Activated CD4-positive, alpha-beta T cell treated with anti-CD3 and anti-CD28 coated beads, Interleukin-2, amount 50 U/mL, for 48 hours (primary cell): ENCODE data around the gene PTGIR.

Source experiments
- DNase-seq, 2 experiments: peaks; one replicate each; pipeline ENCODE4 v3.0.0-alpha.2; 2020

The PTGIR gene, protein sequence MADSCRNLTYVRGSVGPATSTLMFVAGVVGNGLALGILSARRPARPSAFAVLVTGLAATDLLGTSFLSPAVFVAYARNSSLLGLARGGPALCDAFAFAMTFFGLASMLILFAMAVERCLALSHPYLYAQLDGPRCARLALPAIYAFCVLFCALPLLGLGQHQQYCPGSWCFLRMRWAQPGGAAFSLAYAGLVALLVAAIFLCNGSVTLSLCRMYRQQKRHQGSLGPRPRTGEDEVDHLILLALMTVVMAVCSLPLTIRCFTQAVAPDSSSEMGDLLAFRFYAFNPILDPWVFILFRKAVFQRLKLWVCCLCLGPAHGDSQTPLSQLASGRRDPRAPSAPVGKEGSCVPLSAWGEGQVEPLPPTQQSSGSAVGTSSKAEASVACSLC

GRCh38 chr19:46624958-46625661 lies at the start of gene PTGIR:
TSS of gene PTGIR (minus strand) at chr19:46625089. CDS start at chr19:46624225, 864 bp downstream.
- DNase-seq: peak; percentile 66 to 76

- DNase-seq: no peak
Measured at GRCh38 chr19:46670813-46671212, 45.9 kb upstream of the PTGIR start.

- DNase-seq: no peak
Measured at GRCh38 chr19:46668662-46669061, 43.8 kb upstream of the PTGIR start.

GRCh38 chr19:46665072-46665471 lies 40.2 kb upstream of the PTGIR start:
- DNase-seq: no peak

GRCh38 chr19:46661735-46662592 lies 37.1 kb upstream of the PTGIR start:
- DNase-seq: peak; percentile 79 to 83

DNA sequence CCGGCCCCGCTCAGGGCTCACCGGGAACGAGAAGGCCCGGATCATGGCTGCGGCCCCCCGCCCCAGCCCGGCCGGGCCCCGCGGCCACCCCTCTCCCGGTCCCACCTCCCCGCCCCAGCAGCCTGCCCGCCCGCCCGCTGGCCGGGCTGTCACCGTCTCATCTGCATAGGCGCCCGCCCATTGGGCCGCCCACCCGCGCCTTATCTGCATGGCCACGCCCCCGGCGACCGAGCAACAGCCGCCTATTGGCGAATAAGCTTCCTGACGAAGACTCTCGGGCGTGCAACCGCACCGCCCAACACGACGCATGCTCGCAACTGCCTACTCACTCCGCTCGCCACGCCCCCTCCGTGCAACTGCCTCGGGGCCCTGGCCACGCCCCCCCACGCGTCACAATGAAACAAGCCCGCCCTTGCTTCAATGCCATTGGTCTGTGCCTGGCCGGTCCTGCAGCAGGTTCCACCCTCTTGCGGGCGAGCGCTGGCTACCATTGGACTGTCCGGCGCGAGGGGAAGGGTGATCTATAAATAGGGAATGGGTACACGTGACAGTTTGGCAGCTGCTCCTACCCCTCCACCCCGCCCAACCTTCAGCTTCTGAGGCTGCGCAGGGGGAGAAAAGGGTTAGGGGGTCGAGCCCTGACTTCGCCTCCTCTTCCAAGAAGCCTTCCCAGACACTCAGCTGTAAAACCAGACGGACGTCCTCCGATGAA lies 36.3 kb upstream of the PTGIR start, which contains the start of gene DACT3:
DACT3 (minus strand) TSS at position 163 of the 712 bp plus-strand sequence; CDS start at position 45, 118 bp downstream.
- DNase-seq: peak; percentile 100

- DNase-seq: peak in 1 of 2 experiments; percentile 27
Measured at GRCh38 chr19:46660551-46661019, 35.7 kb upstream of the PTGIR start.

GRCh38 chr19:46660008-46660517 lies 35.2 kb upstream of the PTGIR start:
- peak; percentile 9 to 20 for DNase-seq

- DNase-seq: peak; percentile 13 to 17
Measured at GRCh38 chr19:46659151-46660007, 34.5 kb upstream of the PTGIR start.

DNA sequence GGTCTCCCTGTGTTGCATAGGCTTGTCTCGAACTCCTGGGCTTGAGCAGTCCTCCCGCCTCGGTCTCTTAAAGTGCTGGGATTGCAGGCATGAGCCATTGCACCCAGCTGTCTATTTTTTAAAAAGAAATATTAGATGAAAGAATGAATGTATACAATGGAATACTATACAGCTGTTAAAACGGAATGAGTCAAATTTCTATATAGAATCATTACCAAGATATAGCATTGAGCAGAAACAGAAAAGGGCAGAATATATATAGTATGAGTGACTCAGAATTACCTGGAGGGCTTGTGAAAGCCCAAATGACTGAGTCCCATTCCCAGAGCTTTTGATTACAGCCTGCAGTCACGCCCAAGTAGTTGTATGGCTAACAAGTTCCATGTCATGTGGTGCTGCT lies 31.7 kb upstream of the PTGIR start:
- no peak for DNase-seq

GRCh38 chr19:46654621-46655152 lies 29.8 kb upstream of the PTGIR start:
- DNase-seq: no peak

DNA sequence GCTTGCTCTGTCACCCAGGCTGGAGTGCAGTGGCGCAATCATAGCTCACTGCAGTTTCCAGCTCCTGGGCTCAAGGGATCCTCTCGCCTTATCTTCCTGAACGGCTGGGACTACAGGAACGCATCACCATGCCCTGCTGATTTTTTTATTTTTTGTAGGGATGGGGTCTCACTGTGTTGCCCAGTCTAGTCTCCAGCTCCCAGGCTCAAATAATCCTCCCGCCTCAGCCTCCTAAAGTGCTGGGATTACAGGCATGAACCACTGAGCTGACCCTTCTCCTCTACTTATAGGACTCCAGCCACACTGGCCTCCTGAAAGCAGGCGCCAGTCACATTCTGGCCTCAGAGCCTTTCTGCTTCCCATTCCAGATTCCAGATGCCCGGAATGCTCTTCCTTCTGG lies 25.6 kb upstream of the PTGIR start:
- DNase-seq: no peak

DNA sequence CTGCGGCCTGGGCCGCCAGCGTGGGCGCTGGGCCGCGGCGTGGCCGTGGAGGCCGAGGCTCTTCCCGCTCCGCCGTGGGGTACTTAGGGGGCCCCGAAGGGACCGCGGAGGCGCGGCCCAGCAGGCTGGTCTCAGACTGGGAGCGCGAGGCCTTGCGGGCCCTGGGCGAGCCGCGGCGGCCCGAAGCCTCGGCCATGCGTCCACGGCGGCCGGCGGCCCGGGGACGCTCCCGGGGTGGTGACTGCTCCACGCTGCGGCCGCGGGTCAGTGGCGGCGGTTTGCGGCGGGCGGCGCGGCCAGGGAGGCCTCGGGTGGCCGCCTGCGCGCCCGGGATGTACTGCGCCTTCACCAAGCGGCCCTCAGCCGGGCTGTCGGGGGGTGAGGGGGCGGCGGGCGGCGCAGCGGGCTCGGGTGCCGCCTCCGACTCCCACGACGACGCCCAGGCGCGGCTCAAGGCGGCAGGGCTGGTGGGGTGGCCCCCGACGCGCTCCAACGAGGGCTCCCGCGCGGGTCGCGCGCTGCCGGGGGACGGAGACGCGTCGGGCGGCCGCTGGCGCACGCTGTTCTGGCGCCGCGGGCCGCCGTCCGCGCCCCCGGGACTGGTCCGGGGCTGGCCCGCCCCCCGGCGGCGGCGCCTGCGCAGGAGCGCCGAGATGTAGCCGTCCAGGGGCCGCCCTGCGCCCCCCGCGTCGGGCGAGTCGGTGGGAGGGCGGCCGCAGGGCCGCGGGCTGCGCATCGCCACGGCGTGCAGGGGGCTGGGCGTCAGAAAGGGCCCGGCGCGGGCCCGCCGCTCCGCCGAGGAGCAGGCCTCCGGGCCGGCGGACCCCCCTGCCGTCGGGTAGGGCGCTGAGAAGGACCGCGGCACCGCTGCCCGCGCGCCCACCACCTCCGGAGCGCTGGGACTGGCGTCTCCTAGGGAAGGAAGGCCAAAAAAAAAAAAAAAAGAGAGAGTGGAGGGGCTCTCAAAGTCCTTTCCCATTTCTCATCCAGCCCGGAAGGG lies 24.4 kb upstream of the PTGIR start:
- no peak for DNase-seq

DNA sequence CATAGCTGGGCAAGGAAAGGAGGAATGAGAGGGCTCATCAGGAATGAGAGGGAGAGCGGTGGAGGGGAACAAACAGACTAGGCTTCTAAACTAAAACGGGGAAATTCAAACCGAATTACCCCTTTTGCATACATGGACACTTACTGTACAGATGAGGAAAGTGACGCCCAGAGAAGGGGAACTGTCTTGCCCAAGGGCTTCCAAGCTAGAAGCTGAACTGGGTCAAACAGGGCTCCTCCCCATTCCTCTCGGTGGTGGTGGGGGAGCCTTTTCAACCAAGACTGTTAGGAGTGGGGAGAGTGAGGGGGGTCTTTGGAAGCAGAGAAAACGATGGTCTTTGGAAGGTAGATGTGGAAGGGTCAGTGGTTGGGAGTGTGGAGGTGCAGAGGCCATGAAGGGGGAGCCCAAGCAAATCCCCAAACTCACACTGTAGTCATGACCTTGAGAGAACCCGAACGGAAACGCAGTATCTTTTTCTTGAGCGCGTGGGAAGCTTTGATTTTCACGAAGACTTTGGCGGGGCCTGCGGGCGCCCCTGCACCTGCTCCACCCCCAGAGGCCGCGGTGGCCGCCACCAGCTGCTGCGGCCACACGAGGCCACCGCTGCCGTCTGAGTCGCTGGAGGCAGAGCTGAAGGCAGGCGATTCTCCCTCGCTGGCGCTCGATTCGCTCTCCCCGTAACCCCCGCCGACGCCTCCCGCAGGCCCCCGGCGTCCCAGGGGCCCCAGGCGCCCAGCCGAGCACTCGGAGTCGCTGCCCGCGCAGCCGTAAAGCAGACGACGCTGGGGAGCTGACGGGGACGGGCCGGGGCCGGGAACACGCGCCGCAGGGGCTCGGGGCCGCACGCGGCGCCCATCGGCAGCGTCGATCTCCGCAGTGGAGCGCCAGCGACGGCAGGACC lies 23.4 kb upstream of the PTGIR start:
- DNase-seq: no peak

DNA sequence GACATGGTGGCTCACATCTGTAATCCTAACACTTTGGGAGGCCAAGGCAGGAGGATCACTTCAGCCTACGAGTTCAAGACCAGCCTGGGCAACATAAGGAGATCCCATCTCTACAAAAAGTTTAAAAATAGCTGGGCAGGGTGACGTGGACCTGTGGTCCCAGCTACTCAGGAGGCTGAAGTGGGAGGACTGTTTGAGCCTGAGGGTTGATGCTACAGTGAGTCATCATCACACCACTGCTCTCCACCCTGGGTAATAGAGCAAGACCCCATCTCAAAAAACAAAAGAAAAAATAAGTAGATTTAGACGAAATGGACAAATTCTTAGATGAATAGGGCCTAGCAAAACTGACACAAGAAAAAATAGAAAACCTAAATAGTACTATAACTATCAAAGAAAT lies 21.5 kb upstream of the PTGIR start:
- no peak for DNase-seq

DNA sequence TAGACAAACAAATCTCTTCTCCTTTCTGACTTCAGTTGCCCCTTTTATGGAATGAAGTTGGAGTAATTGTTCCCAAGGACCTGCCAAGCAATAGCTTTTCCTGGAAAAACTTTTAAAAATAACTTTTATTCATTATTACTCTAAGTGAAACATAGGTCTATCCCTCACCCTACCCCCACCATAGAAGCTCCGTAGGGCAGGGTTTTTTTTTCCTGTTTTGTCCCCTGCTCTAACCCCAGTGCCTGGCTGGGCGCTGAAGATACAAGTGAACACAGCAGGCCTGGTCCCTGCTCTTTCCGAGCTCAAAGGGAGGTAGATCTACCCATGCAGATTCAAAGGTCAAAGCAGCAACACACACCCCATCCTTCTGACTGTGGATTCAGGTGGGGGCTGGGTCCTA lies 19.8 kb upstream of the PTGIR start:
- DNase-seq: no peak

- DNase-seq: no peak
Measured at GRCh38 chr19:46640656-46641055, 15.8 kb upstream of the PTGIR start.
